Natural killer cell (primary cell): ENCODE measurements around the gene IGFBP3. TPM values are rescaled to one million over a fixed set of nuclear protein-coding genes. Genes with fewer than 3 reads are reported as not detected.
A peak's percentile ranks its signal among the peaks of the same experiment; 100 is the strongest.

Experiments used
- ATAC-seq, 3 donors: fragments of 150-1000 bp in 2 of 3; fragments of 200-7000 bp in 1 of 3; cut with Tn5 transposase; 1 replicate in 1 of 3; 2 replicates in 2 of 3; pipeline ENCODE4 v1.10.0; 2021; ENCODE audit warnings: mild to moderate bottlenecking in 2 of 3, moderate library complexity in 2 of 3
- DNase-seq, 2 donors: peaks; one replicate each; pipeline versions ENCODE4 v3.0.0 to v3.0.0-alpha.2; 2013 to 2021; ENCODE audit warnings: mixed read lengths in 1 of 2
- H3K27ac ChIP-seq: one replicate; pipeline ENCODE4 v1.5.1; 2013; ENCODE audit warnings: mild to moderate bottlenecking, low read length
- H3K27me3 ChIP-seq: one replicate; pipeline ENCODE4 v1.6.1; 2013; ENCODE audit warnings: low read length; ENCODE audit not compliant: control insufficient read depth, insufficient read depth
- H3K36me3 ChIP-seq: one replicate; pipeline ENCODE4 v1.6.1; 2013; ENCODE audit warnings: low read length; ENCODE audit not compliant: control insufficient read depth, insufficient read depth
- H3K4me1 ChIP-seq: one replicate; pipeline ENCODE4 v1.6.1; 2013; ENCODE audit warnings: low read length; ENCODE audit not compliant: control insufficient read depth, insufficient read depth
- H3K4me3 ChIP-seq: one replicate; pipeline ENCODE4 v1.5.1; 2013; ENCODE audit warnings: low read length
- H3K9me3 ChIP-seq: one replicate; pipeline ENCODE4 v1.6.1; 2013; ENCODE audit warnings: low read length; ENCODE audit not compliant: control insufficient read depth, insufficient read depth
- H3K27ac Mint-ChIP-seq, 2 donors: one replicate each; pipeline ENCODE4 v1.8.0; 2022; ENCODE audit warnings: mild to moderate bottlenecking in 2 of 2, mixed read lengths in 2 of 2, moderate library complexity in 1 of 2
- H3K27me3 Mint-ChIP-seq, 2 donors: one replicate each; pipeline ENCODE4 v1.8.0; 2022; ENCODE audit warnings: low read depth in 2 of 2, mixed read lengths in 2 of 2
- H3K36me3 Mint-ChIP-seq: one replicate; pipeline ENCODE4 v1.8.0; 2022; ENCODE audit warnings: mixed read lengths
- H3K4me1 Mint-ChIP-seq, 2 donors: one replicate each; pipeline ENCODE4 v1.8.0; 2022; ENCODE audit warnings: mixed read lengths in 2 of 2
- H3K4me3 Mint-ChIP-seq: one replicate; pipeline ENCODE4 v1.8.0; 2022; ENCODE audit warnings: mild to moderate bottlenecking, moderate library complexity, mixed read lengths
- H3K9me3 Mint-ChIP-seq, 2 donors: one replicate each; pipeline ENCODE4 v1.8.0; 2022; ENCODE audit warnings: mixed read lengths in 2 of 2
- WGBS: methylation state at CpG from one replicate; pipeline ENCODE4 v1.1.7; 2013; ENCODE audit warnings: missing lambda C conversion rate; ENCODE audit not compliant: insufficient coverage; 5-methylcytosine and 5-hydroxymethylcytosine counted together
- intact Hi-C: fragments of 100-400 bp; cut with micrococcal nuclease; formaldehyde crosslinking; loops from one replicate; pipeline ENCODE4 v1.14.2; 2022
- total RNA-seq, 4 donors: library from RNA; stranded (reverse); fragments of 120-200 nt in 1 of 4; gene quantifications; one replicate each; pipeline versions ENCODE4 v1.2.3 to v1.2.4, GENCODE V29; 2013 to 2022
- TF ChIP-seq, protein P1 (sequence below): fragments of 200-600 bp; IDR thresholded peaks from one replicate; pipeline ENCODE4 v1.8.0; 2022; ENCODE audit warnings: antibody characterized with exemption

Gene IGFBP3
- 10 to 100 TPM in 1 of 3 donors, 1 to 10 TPM in 1, under 1 TPM in 1; 0.39 to 10.2 (median 1.2) TPM for total RNA-seq
- 5.5 TPM for total RNA-seq (2013)

- no peaks in the 10 kb centered on the region for H3K9me3 Mint-ChIP-seq
- WGBS = 2% methylated on average over 111 of the region's 111 CpGs
- Histone ChIP-seq H3K27ac (no peak within 1 kb of the TSS), H3K4me3 (no peak within 1 kb of the TSS), H3K27me3 (peaks cover 21% of the 10 kb centered on the region), H3K4me1 (peaks cover 14% of the 10 kb centered on the region), H3K9me3 (no peaks in the 10 kb centered on the region), H3K36me3 (no peaks in the 10 kb centered on the region)
- peak within 1 kb of the TSS; percentile 53 for H3K4me3 Mint-ChIP-seq
- H3K4me1 Mint-ChIP-seq = peaks cover 14 to 20% of the 10 kb centered on the region in 2 donors
- intact Hi-C loops = no loop called here
- H3K27me3 Mint-ChIP-seq = peaks cover 41 to 44% of the 10 kb centered on the region in 2 donors
- TF ChIP-seq, protein P1, sequence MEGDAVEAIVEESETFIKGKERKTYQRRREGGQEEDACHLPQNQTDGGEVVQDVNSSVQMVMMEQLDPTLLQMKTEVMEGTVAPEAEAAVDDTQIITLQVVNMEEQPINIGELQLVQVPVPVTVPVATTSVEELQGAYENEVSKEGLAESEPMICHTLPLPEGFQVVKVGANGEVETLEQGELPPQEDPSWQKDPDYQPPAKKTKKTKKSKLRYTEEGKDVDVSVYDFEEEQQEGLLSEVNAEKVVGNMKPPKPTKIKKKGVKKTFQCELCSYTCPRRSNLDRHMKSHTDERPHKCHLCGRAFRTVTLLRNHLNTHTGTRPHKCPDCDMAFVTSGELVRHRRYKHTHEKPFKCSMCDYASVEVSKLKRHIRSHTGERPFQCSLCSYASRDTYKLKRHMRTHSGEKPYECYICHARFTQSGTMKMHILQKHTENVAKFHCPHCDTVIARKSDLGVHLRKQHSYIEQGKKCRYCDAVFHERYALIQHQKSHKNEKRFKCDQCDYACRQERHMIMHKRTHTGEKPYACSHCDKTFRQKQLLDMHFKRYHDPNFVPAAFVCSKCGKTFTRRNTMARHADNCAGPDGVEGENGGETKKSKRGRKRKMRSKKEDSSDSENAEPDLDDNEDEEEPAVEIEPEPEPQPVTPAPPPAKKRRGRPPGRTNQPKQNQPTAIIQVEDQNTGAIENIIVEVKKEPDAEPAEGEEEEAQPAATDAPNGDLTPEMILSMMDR = no peak
- DNase-seq = peak in 1 of 2 donors; percentile 48
- no peaks in the 10 kb centered on the region for H3K36me3 Mint-ChIP-seq
- peak; percentile 29 to 76 (median 67) for ATAC-seq
- peak within 1 kb of the TSS in 1 of 2 donors; percentile 31 for H3K27ac Mint-ChIP-seq
Measured at GRCh38 chr7:45920502-45921380, at the start of gene IGFBP3. TSS of gene IGFBP3 (minus strand) at chr7:45921272. CDS start at chr7:45921140, 132 bp downstream.

- intact Hi-C loops = no loop called here
- WGBS = 77% methylated on average over 2 of the region's 2 CpGs
Measured at GRCh38 chr7:45970454-45970853, 49.4 kb upstream of the IGFBP3 start.

DNA sequence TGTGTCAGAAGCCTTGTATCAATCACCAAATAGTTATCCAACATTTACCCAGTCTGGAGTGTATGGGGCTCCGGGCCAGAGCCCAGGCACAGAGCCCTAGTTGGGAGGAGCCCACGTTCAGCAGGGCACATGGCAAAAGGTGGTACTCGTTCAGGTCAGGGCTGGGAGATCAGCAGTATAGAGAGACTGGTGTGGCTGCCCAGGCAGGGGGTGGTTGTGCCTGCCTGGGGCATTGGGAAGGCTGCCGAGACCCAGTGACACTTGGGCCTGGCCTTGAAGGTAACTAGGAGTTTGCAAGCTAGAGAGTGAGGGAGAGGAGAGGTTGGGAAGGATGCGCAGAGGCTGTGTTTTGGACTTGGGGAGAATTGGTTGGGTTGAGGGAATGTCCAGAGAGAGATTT lies 48.9 kb upstream of the IGFBP3 start:
- no peak overlapping the region for H3K27ac Mint-ChIP-seq
- no peaks in the 10 kb centered on the region for H3K9me3 Mint-ChIP-seq
- TF ChIP-seq, protein P1 = no peak
- Histone ChIP-seq H3K9me3 (no peaks in the 10 kb centered on the region), H3K4me3 (no peak overlapping the region), H3K4me1 (peaks cover 7% of the 10 kb centered on the region), H3K27ac (no peak overlapping the region), H3K36me3 (no peaks in the 10 kb centered on the region), H3K27me3 (no peaks in the 10 kb centered on the region)
- no peaks in the 10 kb centered on the region for H3K36me3 Mint-ChIP-seq
- intact Hi-C loops = no loop called here
- no peak overlapping the region for H3K4me3 Mint-ChIP-seq
- ATAC-seq (no peak), DNase-seq (no peak)
- H3K27me3 Mint-ChIP-seq = no peaks in the 10 kb centered on the region
- 86% methylated on average over 5 of the region's 5 CpGs for WGBS
- H3K4me1 Mint-ChIP-seq = peaks cover 0 to 8% of the 10 kb centered on the region in 2 donors

More at GRCh38 chr7:45970454-45970853, 49.4 kb upstream of the IGFBP3 start:
- Histone ChIP-seq H3K27ac (no peak overlapping the region), H3K4me1 (peaks cover 7% of the 10 kb centered on the region), H3K4me3 (no peak overlapping the region), H3K27me3 (no peaks in the 10 kb centered on the region), H3K9me3 (no peaks in the 10 kb centered on the region), H3K36me3 (no peaks in the 10 kb centered on the region)
- Mint-ChIP-seq H3K4me3 (no peak overlapping the region), H3K4me1 (peaks cover 0 to 8% of the 10 kb centered on the region in 2 donors), H3K36me3 (no peaks in the 10 kb centered on the region), H3K27ac (no peak overlapping the region), H3K9me3 (no peaks in the 10 kb centered on the region), H3K27me3 (no peaks in the 10 kb centered on the region)
- ATAC-seq (no peak), DNase-seq (no peak)
- TF ChIP-seq, protein P1 = no peak
